K562 (cell line): Measurements from ENCODE around the gene CNOT11. TPM values are rescaled to one million over a fixed set of nuclear protein-coding genes. Genes with fewer than 3 reads are reported as not detected.
A peak's percentile ranks its signal among the peaks of the same experiment; 100 is the strongest.

Experiments used
- ATAC-seq: fragments of 200-7000 bp; cut with Tn5 transposase; 3 replicates; pipeline ENCODE4 v1.9.1; 2020; ENCODE audit warnings: moderate library complexity
- BruUV-seq: library from RNA; stranded (reverse); fragments of 400-500 nt; replicated peaks from 2 replicates; lab custom pipeline; 2021; lab: Mats Ljungman, UMichigan
- CTCF ChIA-PET: fragments of 300-600 bp; formaldehyde crosslinking; extraction: SDS; loops from one replicate; lab custom pipeline; 2021; ENCODE audit warnings: low intra/inter-chr PET ratio; lab: Yijun Ruan, JAX
- POLR2A ChIA-PET: fragments of 300-600, 350-650 bp; sonication (Branson Sonifier 250); formaldehyde crosslinking; extraction: SDS; loops from one replicate; lab custom pipeline; 2021; ENCODE audit warnings: antibody characterized with exemption, inconsistent platforms; lab: Yijun Ruan, JAX
- DNase-seq, 4 experiments: peaks; one replicate each; pipeline versions ENCODE4 v3.0.0 to v3.0.0-alpha.2; 2011 to 2018; ENCODE audit warnings: low spot score in 3 of 4, mixed read lengths in 3 of 4; ENCODE audit errors: extremely low read depth in 1 of 4
- FAIRE-seq: peaks from 2 replicates; lab custom pipeline; 2011; peaks lifted over from hg19 to GRCh38; lab: Jason Lieb, UNC
- H2AFZ ChIP-seq: 2 replicates; pipeline ENCODE4 v1.6.0; 2011; ENCODE audit warnings: low read depth, low read length, control low read depth, inconsistent platforms
- H3K27ac ChIP-seq: fragments of 200-600 bp; 3 replicates; pipeline ENCODE4 v1.8.0; 2011; ENCODE audit warnings: low read depth, mild to moderate bottlenecking, control low read depth, inconsistent platforms, low read length, moderate library complexity, mixed read lengths; ENCODE audit errors: extremely low read depth
- H3K27me3 ChIP-seq, 2 experiments: fragments of 300-600 bp in 1 of 2; 2 replicates in 1 of 2; 3 replicates in 1 of 2; pipeline versions ENCODE4 v1.6.0 to v1.8.0; 2011; ENCODE audit warnings: inconsistent platforms in 2 of 2, low read length in 2 of 2, mild to moderate bottlenecking in 1 of 2, mixed read lengths in 1 of 2, moderate library complexity in 1 of 2; ENCODE audit not compliant: control insufficient read depth in 2 of 2, insufficient read depth in 2 of 2
- H3K36me3 ChIP-seq: fragments of 300-600 bp; 3 replicates; pipeline ENCODE4 v1.8.0; 2011; ENCODE audit warnings: mild to moderate bottlenecking, low read length, inconsistent platforms; ENCODE audit not compliant: control insufficient read depth, insufficient read depth
- H3K4me1 ChIP-seq, 2 experiments: fragments of 200-600 bp in 1 of 2; replicated peaks in 1 of 2; 2 replicates in 1 of 2; 3 replicates in 1 of 2; pipeline versions ENCODE4 v1.5.1 to v1.8.0; 2011; ENCODE audit warnings: inconsistent platforms in 2 of 2, low read length in 2 of 2, mild to moderate bottlenecking in 1 of 2, mixed read lengths in 1 of 2, moderate library complexity in 1 of 2; ENCODE audit not compliant: control insufficient read depth in 2 of 2, insufficient read depth in 2 of 2
- H3K4me2 ChIP-seq: 2 replicates; pipeline ENCODE4 v1.6.1; 2011; ENCODE audit warnings: low read length, control low read depth, inconsistent platforms, mixed read lengths; ENCODE audit not compliant: insufficient read depth
- H3K4me3 ChIP-seq: fragments of 200-600 bp; sonication (generic), shearing (Covaris generic); 2 replicates; pipeline ENCODE4 v1.5.1; 2016; ENCODE audit warnings: control low read depth, inconsistent platforms
- H3K79me2 ChIP-seq: fragments of 200-600 bp; 3 replicates; pipeline ENCODE4 v1.8.0; 2011; ENCODE audit warnings: low read length, inconsistent platforms; ENCODE audit not compliant: control insufficient read depth, insufficient read depth
- H3K9ac ChIP-seq, 2 experiments: 2 replicates each; pipeline versions ENCODE4 v1.6.0 to v1.6.1; 2011; ENCODE audit warnings: low read depth in 2 of 2, low read length in 2 of 2, control low read depth in 1 of 2, inconsistent platforms in 1 of 2, mild to moderate bottlenecking in 1 of 2, mixed read lengths in 1 of 2; ENCODE audit not compliant: insufficient read depth in 1 of 2
- H3K9me1 ChIP-seq: one replicate; pipeline ENCODE4 v1.6.0; 2011; ENCODE audit warnings: inconsistent platforms, mild to moderate bottlenecking, low read length, moderate library complexity; ENCODE audit not compliant: control insufficient read depth, insufficient read depth
- H3K9me3 ChIP-seq: replicated peaks from 2 replicates; pipeline ENCODE4 v1.5.1; 2011; ENCODE audit warnings: low read depth, low read length, inconsistent platforms; ENCODE audit not compliant: control insufficient read depth, insufficient read depth
- H4K20me1 ChIP-seq: replicated peaks from 2 replicates; pipeline ENCODE4 v1.6.1; 2011; ENCODE audit warnings: low read length, inconsistent platforms, mixed read lengths; ENCODE audit not compliant: control insufficient read depth, insufficient read depth
- KDM1A ChIP-seq, 2 experiments: fragments of 450-650 bp; IDR thresholded peaks; 2 replicates each; pipeline ENCODE4 v1.6.1; 2016; ENCODE audit warnings: mild to moderate bottlenecking in 2 of 2
- ZNF324 ChIP-seq: fragments of 250-450 bp; sonication (Bioruptor Pico); IDR thresholded peaks from 2 replicates; pipeline ENCODE4 v1.4.0; 2020; ENCODE audit warnings: mild to moderate bottlenecking
- ZNF780A ChIP-seq: fragments of 250-450 bp; sonication (Bioruptor Pico); IDR thresholded peaks from 2 replicates; pipeline ENCODE4 v1.5.0; 2021; ENCODE audit warnings: mild to moderate bottlenecking
- WGBS: fragments of 100-300 bp; shearing (Covaris generic); methylation state at CpG from one replicate; pipeline ENCODE4 v1.1.6; 2016; ENCODE audit warnings: low coverage, mixed read lengths; ENCODE audit not compliant: insufficient coverage; ENCODE audit errors: missing lambda C conversion rate; 5-methylcytosine and 5-hydroxymethylcytosine counted together
- in situ Hi-C: fragments of 300-500 bp; cut with MboI; formaldehyde crosslinking; loops from 4 replicates; pipeline ENCODE4 v1.15.0; 2018; ENCODE audit warnings: inconsistent platforms, mixed read lengths
- intact Hi-C: fragments of 100-400 bp; cut with micrococcal nuclease; formaldehyde crosslinking; loops from 2 replicates; pipeline ENCODE4 v1.14.2; 2022
- polyA plus RNA-seq, 8 experiments: library from polyadenylated mRNA; depleted of rRNA in 4 of 8; stranded (reverse) in 5 of 8; unstranded in 3 of 8; fragments of >200 nt; fragmentation: Nextera tagmentation in 2 of 8; fragmentation: Illumina TruSeq in 1 of 8; extraction: Ambion mirVana in 2 of 8; extraction: Trizol in 1 of 8; gene quantifications; 2 replicates each; pipeline versions ENCODE4 v1.2.1 to v1.2.3, GENCODE V29; 2011 to 2014; ENCODE audit warnings: inconsistent platforms in 1 of 8, missing spikeins in 1 of 8
- total RNA-seq, 7 experiments: library from RNA; depleted of rRNA in 6 of 7; stranded (reverse); fragments of >200 nt in 6 of 7; fragmentation: Illumina TruSeq in 2 of 7; extraction: Trizol in 2 of 7; gene quantifications; 2 replicates each; pipeline versions ENCODE4 v1.2.1 to v1.2.3, GENCODE V29; 2011 to 2021; ENCODE audit warnings: low replicate concordance in 1 of 7
- TF ChIP-seq, protein P1 (sequence below): sonication (generic); formaldehyde crosslinking; IDR thresholded peaks from 2 replicates; pipeline ENCODE4 v1.8.1; 2023; ENCODE audit warnings: mild to moderate bottlenecking, missing genetic modification reagents

The CNOT11 gene
- total and polyA plus RNA-seq, 9 of the 15 experiments (the other 6 are each of a cell fraction or from before 2014, with no cell fraction given): 12.7 to 163 (median 64.2) TPM

DNA sequence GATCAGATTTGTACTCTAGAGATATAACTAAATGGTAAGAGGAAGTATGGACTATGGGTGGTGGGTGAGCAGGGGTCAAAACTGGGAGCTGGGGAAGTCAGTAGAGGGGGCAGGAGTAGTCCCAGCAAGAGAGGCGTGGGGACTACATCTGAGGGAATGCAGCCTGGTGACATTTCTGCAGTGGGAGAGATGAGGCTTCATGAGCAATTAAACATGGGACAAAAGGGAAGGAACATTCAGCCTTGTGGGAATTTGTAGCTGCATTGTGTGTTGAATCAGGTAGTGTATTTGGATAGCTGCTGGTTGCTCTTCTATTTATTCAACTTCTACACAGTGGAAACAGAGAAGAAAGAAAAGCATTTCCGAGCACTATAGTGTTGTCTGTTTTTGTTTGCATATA lies 3.6 kb downstream of the CNOT11 start:
- no peak for FAIRE-seq
- H4K20me1 ChIP-seq: 0 out of 2 replicates have a peak, but pooled peaks cover 7% of the 10 kb centered on the region
- H3K9ac ChIP-seq: no peak overlapping the region
- 93% methylated on average over 2 of the region's 2 CpGs for WGBS
- H3K9me3 ChIP-seq: no peaks in the 10 kb centered on the region
- no TSS peak for BruUV-seq
- no peaks in the 10 kb centered on the region for H3K9me1 ChIP-seq
- ChIA-PET POLR2A (interaction anchor here (1.2 to 1.6 kb wide), 3 partner anchors 9 to 27 kb away, joined by 3 read pairs; no protein-coding TSS in a partner anchor), CTCF (no interaction called here)
- intact Hi-C loops: no loop called here
- no peaks in the 10 kb centered on the region for H3K27me3 ChIP-seq
- TF ChIP-seq, protein P1, sequence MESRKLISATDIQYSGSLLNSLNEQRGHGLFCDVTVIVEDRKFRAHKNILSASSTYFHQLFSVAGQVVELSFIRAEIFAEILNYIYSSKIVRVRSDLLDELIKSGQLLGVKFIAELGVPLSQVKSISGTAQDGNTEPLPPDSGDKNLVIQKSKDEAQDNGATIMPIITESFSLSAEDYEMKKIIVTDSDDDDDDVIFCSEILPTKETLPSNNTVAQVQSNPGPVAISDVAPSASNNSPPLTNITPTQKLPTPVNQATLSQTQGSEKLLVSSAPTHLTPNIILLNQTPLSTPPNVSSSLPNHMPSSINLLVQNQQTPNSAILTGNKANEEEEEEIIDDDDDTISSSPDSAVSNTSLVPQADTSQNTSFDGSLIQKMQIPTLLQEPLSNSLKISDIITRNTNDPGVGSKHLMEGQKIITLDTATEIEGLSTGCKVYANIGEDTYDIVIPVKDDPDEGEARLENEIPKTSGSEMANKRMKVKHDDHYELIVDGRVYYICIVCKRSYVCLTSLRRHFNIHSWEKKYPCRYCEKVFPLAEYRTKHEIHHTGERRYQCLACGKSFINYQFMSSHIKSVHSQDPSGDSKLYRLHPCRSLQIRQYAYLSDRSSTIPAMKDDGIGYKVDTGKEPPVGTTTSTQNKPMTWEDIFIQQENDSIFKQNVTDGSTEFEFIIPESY: no peak
- TF ChIP-seq KDM1A (IDR thresholded peaks at IDR 0.05): 0 out of 4 replicates have a peak, but pooled peaks of 1 of the 2 experiments have one; percentile 15
- TF ChIP-seq ZNF324 (CRISPR knock-in tag): no peak
- TF ChIP-seq ZNF780A (CRISPR knock-in tag): no peak
- no peak overlapping the region for H2AFZ ChIP-seq
- peaks cover 52% of the 10 kb centered on the region; the same call in 2 of the 3 replicates for H3K36me3 ChIP-seq
- H3K4me2 ChIP-seq: no peak overlapping the region
- H3K4me1 ChIP-seq: peaks cover 20 to 24% of the 10 kb centered on the region in 2 experiments
- H3K27ac ChIP-seq: no peak overlapping the region
- no peak overlapping the region for H3K4me3 ChIP-seq
- in situ Hi-C loops: no loop called here
- no peak for DNase-seq
- ATAC-seq: no peak
- peaks cover 43% of the 10 kb centered on the region for H3K79me2 ChIP-seq
